IPS DF 4.7 (cell line): ENCODE measurements around the gene MYO10.

Experiments
- DNase-seq: peaks from one replicate; pipeline ENCODE4 v3.0.0-alpha.2; 2013; ENCODE audit warnings: low spot score; ENCODE audit errors: extremely low read depth

Gene MYO10

DNA sequence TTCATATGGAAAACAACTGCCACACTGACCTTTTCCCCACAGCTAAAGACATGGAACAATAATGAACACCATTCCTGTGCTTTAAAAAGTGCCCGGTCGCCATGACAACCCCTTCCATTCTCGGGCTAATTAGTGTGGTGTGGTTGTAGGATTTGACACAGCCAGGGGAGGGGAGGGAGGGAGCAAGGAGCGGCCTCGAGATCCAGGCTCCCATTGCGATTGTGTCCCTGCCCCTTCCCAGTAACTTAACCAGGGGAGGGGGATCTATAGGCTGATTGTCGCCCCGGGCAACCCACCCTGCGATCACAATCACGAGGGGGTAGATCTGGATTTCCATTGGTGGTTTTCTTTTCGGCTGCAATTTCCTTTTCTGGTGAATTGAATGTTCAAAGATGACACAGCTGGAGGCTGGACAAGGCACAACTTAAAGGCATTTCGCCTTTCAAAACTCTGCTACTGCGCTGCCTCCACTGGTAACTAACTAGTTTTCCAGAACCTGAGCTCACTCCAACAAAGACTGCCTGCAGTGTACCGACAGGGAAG is 222.6 kb downstream of the MYO10 start:
- no peak for DNase-seq

GRCh38 chr5:16712620-16713019 is 223.5 kb downstream of the MYO10 start:
- no peak for DNase-seq

DNA sequence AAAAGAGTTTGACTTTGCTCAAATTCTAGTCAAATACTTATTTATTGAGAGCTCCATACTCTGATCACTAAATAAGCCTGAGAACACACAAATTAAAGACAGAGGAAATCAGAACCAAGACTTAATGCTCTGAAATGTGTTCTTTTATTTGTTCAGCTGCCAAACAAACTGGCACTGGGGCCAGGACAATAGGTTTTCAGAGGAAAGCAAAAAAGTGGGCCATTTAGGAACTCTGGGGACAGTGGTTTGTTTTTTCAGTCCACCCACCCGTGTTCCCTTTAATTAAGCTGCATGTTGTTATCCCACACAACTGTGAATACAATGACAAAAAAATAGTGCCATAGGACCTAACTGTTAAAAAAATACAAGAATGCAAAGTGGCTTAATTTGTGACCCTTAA is 223.9 kb downstream of the MYO10 start:
- no peak for DNase-seq

DNA sequence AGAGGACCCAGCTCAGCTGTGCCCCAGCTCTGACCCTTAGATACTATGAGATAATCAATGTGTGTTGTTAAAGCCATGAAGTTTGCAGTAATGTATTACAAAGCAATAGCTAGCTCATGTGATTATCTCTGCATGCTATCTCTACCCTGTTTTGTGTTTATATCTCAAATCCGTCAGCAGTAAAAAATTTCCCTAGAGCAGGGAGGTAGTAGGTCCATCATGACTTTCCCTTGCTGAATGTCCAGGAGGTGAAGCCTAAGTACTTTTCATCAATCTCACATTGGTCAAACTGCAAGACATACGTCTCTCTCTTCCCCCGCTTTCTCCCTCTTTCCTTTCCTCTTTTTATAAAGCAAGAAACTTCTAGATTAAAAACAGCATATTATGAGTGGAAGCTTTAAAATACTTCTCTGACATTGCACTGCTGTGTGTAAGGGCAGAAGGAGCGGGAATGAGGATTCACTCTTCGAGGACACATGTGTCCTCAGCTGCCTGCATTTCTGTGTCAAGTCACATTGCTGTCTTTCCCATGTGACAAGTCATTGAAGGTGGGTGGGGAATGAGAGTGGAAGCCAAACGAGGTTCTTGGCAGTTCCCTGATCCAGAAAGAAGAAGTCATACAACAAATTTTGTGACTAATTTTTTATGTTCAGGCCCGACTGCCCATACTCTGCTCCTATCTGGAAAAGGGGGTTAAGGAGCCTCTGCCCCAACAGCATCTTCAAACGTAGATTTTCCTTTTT is 226.2 kb downstream of the MYO10 start:
- DNase-seq, result no peak

DNA sequence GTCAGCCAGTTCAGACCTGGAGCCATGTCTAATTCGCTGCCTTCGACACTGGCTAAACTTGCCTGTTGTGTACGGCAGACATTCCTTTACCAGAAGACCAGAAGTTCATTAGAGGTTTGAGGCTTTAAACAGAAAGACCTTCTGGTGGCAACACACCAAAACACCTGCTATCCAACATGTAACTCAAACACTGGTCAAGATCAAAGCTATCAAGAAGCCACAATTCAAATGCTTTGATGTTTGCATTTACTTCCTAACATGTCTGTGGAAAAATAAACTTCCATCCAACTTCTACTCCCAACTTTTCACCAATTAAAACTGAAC is 228.3 kb downstream of the MYO10 start:
- DNase-seq, result no peak

- DNase-seq, result no peak
Measured at GRCh38 chr5:16707168-16707868, 228.8 kb downstream of the MYO10 start.

DNA sequence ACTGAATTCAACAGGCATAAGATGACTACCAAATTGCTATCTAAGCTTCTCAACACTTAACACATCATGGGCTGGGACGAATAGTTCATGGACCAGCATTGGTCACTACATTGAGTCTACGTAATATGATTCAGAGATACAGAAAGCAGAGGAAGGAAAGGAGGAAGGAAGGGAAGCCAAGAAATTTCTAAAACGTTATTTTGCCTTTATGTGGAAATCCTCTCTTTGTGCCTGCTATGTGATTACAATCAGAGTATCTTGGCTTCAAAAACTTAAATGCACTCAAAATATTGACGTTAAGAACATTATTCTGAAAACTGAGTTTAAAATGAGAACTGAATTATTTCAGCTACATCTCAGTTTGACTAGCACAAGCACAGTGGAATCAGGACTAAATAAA is 231.1 kb downstream of the MYO10 start:
- no peak for DNase-seq

DNA sequence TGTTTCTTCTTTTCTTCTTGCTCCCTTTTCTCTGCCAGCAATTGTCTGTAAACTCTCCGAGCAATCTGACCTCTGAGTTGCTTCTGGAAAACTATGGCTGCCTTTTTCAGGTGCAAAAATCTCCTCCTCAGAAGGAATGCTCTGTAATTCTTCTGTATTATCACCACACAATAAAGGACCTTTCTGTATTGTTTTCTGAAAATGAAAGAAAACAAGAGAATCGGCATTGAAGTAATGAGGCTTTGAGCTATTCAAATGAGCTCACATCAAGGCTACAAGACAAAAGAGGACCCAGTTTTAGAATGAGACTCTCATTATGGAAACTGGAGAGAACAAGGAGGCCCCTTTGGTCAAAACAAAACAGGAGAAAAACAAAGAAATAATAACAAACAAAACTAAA is 233.1 kb downstream of the MYO10 start:
- no peak for DNase-seq

DNA sequence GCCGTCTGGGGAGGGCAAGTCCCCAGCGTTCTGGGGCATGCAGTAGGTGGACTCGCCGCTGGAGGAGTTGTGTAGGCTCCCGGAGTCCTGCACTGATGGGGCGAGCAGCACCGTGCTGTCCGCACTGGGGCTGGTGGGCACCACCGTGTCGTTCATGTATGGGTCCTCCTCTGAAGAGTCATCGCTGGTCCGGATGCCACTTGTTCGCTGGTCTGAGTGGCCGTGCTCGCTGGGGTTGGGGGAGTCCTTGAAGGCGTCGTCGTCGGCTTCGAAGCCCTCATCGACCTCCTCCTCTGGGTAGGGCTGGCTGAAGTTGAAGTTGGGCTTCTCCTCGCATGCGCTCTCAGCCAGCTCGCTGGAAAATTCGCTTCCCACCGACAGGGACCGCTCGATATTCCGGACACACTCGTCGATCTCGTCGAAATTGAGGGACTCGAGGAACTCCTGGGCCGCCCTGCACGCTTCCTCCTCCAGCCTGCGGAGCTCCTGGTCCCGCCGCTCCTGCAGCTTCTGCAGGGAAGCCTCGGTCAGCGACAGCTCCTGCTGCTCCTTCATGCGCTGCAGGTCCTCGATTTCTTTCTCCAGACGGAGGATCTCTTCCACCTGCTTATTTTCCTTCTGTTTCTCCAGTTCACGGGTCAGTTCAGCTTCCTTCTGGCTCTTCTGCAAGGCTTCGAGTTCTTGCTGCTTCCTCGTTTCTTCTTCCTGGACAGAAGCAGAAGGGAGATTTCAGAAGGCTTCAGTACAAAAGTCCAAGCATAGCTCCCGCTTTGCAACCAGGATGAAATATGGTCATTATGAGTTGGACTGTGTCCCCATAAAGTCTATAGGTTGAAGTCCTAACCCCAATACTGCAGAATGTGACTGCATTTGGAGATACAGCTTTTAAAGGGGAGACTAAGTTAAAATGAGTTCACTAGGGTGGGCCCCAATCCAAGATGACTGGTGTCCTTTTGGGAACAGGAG is 234.7 kb downstream of the MYO10 start:
- no peak for DNase-seq

DNA sequence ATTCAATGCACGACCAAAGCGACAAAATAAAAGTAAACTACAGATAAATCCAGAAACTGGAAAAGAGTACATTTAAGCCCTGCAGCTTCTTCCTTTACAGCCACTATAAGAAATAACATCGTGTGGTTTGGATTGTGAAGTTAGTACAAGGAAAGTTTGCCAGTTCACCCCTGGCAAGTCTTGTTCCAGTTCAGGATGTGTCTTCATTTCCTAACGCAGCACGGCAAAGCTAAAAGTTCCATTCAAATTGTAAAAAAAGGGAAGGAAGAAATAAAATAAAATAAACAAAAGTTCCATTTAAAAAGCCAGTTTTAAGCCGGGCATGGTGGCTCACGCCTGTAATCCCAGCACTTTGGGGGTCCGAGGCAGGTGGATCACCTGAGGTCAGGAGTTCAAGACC is 236.0 kb downstream of the MYO10 start:
- no peak for DNase-seq

DNA sequence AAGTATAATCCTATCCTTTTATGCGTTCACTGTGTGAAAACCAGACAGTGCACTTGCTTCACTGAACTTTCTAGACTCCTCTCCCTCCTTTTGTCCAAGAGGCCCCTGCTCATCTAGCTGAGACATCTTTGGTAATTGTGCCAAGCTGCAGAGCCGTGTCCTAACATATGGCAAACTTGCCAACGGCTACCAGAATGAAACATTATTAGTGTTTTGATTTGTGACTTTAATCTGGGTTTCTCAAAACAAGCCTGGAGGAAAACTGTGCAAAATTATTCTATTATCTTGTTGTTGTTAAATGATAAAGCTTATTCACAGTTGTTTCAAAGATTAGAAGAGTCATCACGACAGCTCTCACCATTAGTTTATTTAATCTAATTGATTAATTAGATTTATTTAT is 240.3 kb downstream of the MYO10 start:
- DNase-seq, result no peak

- no peak for DNase-seq
Measured at GRCh38 chr5:16693879-16694278, 242.2 kb downstream of the MYO10 start.

DNA sequence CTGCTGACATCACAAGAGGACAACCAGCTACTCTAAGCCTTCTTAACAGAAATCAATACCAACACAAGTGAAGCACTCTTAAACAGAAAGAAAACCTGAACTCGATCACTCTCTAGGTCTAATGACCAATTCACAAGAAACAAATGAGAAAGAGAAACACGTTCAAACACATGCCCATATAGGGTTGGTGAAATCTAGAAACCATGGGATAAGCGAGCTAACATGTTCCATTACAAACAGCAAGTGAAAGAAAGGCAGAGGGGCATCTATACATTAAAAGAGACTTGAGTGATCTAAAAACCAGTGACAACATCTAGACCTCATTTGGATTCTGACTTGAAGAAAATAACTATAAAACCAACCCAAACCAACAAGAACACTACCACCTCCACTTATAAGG is 244.4 kb downstream of the MYO10 start:
- no peak for DNase-seq

DNA sequence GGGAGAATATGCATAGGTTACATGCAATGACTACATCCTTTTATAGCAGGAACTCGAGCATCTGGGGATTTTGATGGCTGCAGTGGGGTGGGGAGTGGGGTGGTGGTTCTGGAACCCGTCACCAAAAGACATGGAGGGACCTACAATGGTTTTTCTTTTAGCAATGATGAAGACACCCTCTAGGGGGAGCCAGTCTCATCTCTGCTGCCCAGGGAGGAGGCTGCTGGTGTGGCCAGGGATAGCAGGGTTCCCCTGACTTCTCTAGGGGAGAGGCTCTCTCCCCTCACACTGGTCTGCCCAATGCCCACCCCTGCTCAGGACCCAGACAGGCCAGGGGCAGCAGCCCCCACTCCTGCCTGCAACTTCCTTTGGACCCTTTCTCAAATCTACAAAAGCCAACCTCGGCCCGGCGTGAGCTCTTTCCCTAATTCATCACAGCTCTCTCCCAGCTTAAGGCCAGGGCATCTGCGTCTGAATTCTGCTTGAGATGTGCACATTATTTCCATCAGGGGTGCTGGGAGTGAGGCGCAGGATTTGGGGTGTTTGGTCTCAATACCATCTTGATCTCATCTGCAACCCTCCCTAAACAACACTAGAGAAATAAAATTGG is 245.7 kb downstream of the MYO10 start:
- DNase-seq, result no peak

- no peak for DNase-seq
Measured at GRCh38 chr5:16687898-16688297, 248.2 kb downstream of the MYO10 start.

GRCh38 chr5:16685069-16685468 is 251.0 kb downstream of the MYO10 start:
- no peak for DNase-seq

DNA sequence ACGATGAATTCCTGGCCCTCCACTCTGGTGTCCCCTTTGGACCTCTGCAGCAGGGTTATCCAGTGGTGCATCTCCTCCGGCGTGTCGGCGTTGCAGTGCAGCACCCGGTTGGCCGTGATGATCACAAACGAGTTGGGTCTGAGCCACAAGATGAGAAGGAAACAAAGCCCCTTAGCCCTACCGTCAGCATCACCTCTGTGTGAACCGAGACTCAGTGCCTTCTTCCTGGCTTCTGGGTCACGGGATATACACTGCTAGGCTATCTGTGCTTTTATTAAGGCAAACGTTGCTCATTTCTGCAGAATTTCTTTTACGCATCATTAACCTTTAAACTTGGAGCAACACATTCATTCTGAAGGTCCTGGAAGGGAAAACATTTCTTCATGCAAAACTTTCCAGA is 254.2 kb downstream of the MYO10 start:
- DNase-seq, result no peak

- no peak for DNase-seq
Measured at GRCh38 chr5:16679863-16680262, 256.2 kb downstream of the MYO10 start.

- DNase-seq, result no peak
Measured at GRCh38 chr5:16679190-16679589, 256.9 kb downstream of the MYO10 start.

DNA sequence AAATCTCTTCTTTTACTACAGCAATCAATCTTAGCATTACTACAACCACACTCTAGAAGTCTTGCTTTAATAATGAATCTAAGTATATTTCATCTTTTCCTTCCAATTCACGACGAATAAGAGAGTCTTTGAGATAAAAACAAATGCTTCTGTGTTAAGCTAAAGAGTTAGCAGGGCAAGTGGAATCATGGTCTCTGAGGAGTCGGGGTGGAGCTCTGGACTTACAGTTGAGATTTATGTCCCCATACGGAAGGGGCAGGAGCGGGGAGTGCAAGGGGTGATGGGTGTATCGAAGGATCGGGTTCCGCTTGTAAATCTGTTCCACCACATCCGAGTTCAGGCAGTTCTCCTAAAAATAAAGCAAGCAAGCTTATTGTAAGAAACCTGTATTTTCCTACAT is 260.3 kb downstream of the MYO10 start:
- no peak for DNase-seq

GRCh38 chr5:16674750-16675149 is 261.3 kb downstream of the MYO10 start:
- no peak for DNase-seq
